ENCODE results near the gene CLSTN1. TPM values are rescaled to one million over a fixed set of nuclear protein-coding genes. Genes with fewer than 3 reads are reported as not detected.

Gene CLSTN1
- total RNA-seq, 1 donor: 140 TPM

- H3K27me3 ChIP-seq (ENCODE audit: insufficient read depth, low read length): no peaks in the 10 kb centered on the region
- no peak overlapping the region for H3K27ac ChIP-seq (ENCODE audit: low read depth, low read length)
- peaks cover 20% of the 10 kb centered on the region for H3K36me3 ChIP-seq (ENCODE audit: insufficient read depth, low read length)
- DNase-seq (ENCODE audit: insufficient read length, low spot score, missing footprints): peak; percentile 96
- H3K79me2 ChIP-seq (ENCODE audit: insufficient read depth, low read length): no peaks in the 10 kb centered on the region
- H3K4me1 ChIP-seq (ENCODE audit: insufficient read depth, low read length): peaks cover 10% of the 10 kb centered on the region
- peak; percentile 47 for TF ChIP-seq CTCF (IDR thresholded peaks at IDR 0.05; ENCODE audit: extremely low read depth, low read depth, low read length)
- no peak overlapping the region for H3K4me2 ChIP-seq (ENCODE audit: insufficient read depth, low read length)
- H3K4me3 ChIP-seq (ENCODE audit: insufficient read depth, low read length): no peak overlapping the region
- H2AFZ ChIP-seq (ENCODE audit: low read length): no peak overlapping the region
- peaks cover 9% of the 10 kb centered on the region for H3K9me3 ChIP-seq (ENCODE audit: low read depth, low read length)
- H4K20me1 ChIP-seq (ENCODE audit: insufficient read depth, low read length): no peaks in the 10 kb centered on the region
These were observed 102.0 kb downstream of the CLSTN1 start for GRCh38 chr1:9721606-9722377.

- Histone ChIP-seq H3K79me2 (ENCODE audit: insufficient read depth, low read length) (no peaks in the 10 kb centered on the region), H3K27ac (ENCODE audit: low read depth, low read length) (no peak overlapping the region), H3K4me3 (ENCODE audit: insufficient read depth, low read length) (no peak overlapping the region), H3K4me1 (ENCODE audit: insufficient read depth, low read length) (peaks cover 10% of the 10 kb centered on the region), H3K36me3 (ENCODE audit: insufficient read depth, low read length) (peaks cover 18% of the 10 kb centered on the region), H3K27me3 (ENCODE audit: insufficient read depth, low read length) (no peaks in the 10 kb centered on the region), H3K9me3 (ENCODE audit: low read depth, low read length) (peaks cover 9% of the 10 kb centered on the region), H4K20me1 (ENCODE audit: insufficient read depth, low read length) (no peaks in the 10 kb centered on the region), H2AFZ (ENCODE audit: low read length) (no peak overlapping the region), H3K4me2 (ENCODE audit: insufficient read depth, low read length) (no peak overlapping the region)
- no peak for TF ChIP-seq CTCF (IDR thresholded peaks at IDR 0.05; ENCODE audit: extremely low read depth, low read depth, low read length)
- peak; percentile 55 for DNase-seq (ENCODE audit: insufficient read length, low spot score, missing footprints)
These were observed 102.8 kb downstream of the CLSTN1 start for GRCh38 chr1:9720785-9721605.

GRCh38 chr1:9719978-9720722 is 103.6 kb downstream of the CLSTN1 start:
- peak; percentile 71 for DNase-seq (ENCODE audit: insufficient read length, low spot score, missing footprints)
- H4K20me1 ChIP-seq (ENCODE audit: insufficient read depth, low read length): no peaks in the 10 kb centered on the region
- H3K9me3 ChIP-seq (ENCODE audit: low read depth, low read length): peaks cover 9% of the 10 kb centered on the region
- H3K27me3 ChIP-seq (ENCODE audit: insufficient read depth, low read length): no peaks in the 10 kb centered on the region
- H3K36me3 ChIP-seq (ENCODE audit: insufficient read depth, low read length): peaks cover 18% of the 10 kb centered on the region
- no peaks in the 10 kb centered on the region for H3K79me2 ChIP-seq (ENCODE audit: insufficient read depth, low read length)
- no peak for TF ChIP-seq CTCF (IDR thresholded peaks at IDR 0.05; ENCODE audit: extremely low read depth, low read depth, low read length)
- H3K4me3 ChIP-seq (ENCODE audit: insufficient read depth, low read length): no peak overlapping the region
- H3K4me2 ChIP-seq (ENCODE audit: insufficient read depth, low read length): no peak overlapping the region
- no peak overlapping the region for H3K27ac ChIP-seq (ENCODE audit: low read depth, low read length)
- peaks cover 10% of the 10 kb centered on the region for H3K4me1 ChIP-seq (ENCODE audit: insufficient read depth, low read length)
- no peak overlapping the region for H2AFZ ChIP-seq (ENCODE audit: low read length)
